OCI-LY1 (cell line): ENCODE data around the gene NAA25.

Source experiments
- H2AFZ ChIP-seq: fragments of 200-600 bp; sonication (generic), shearing (Covaris generic); 2 replicates; pipeline ENCODE4 v1.6.0; 2014; ENCODE audit warnings: antibody characterized with exemption, mild to moderate bottlenecking, low read length
- H3F3A ChIP-seq: fragments of 200-600 bp; sonication (generic), shearing (Covaris generic); 2 replicates; pipeline ENCODE4 v1.6.0; 2014; ENCODE audit warnings: mild to moderate bottlenecking, antibody characterized with exemption, low read length, moderate library complexity; ENCODE audit not compliant: insufficient read depth
- H3K27ac ChIP-seq: fragments of 200-600 bp; sonication (generic); 2 replicates; pipeline ENCODE4 v1.5.1; 2014; ENCODE audit warnings: low read length, mixed run types, mild to moderate bottlenecking, low read depth; ENCODE audit not compliant: poor library complexity, severe bottlenecking
- H3K27me3 ChIP-seq: fragments of 200-600 bp; sonication (generic); 2 replicates; pipeline ENCODE4 v1.6.0; 2014; ENCODE audit warnings: antibody characterized with exemption, mild to moderate bottlenecking, low read length, moderate library complexity; ENCODE audit not compliant: insufficient read depth
- H3K36me3 ChIP-seq: fragments of 200-600 bp; sonication (generic); 2 replicates; pipeline ENCODE4 v1.6.1; 2014; ENCODE audit warnings: mild to moderate bottlenecking, antibody characterized with exemption, low read length, moderate library complexity, mixed read lengths; ENCODE audit not compliant: insufficient read depth
- H3K4me1 ChIP-seq: fragments of 200-600 bp; sonication (generic); 2 replicates; pipeline ENCODE4 v1.5.1; 2014; ENCODE audit warnings: mild to moderate bottlenecking, low read length, moderate library complexity; ENCODE audit not compliant: insufficient read depth, severe bottlenecking
- H3K4me2 ChIP-seq: fragments of 200-600 bp; sonication (generic), shearing (Covaris generic); 2 replicates; pipeline ENCODE4 v1.6.1; 2014; ENCODE audit warnings: low read length
- H3K4me3 ChIP-seq: fragments of 200-600 bp; sonication (generic); 2 replicates; pipeline ENCODE4 v1.5.1; 2014; ENCODE audit warnings: low read length, low read depth, mild to moderate bottlenecking, mixed read lengths; ENCODE audit not compliant: poor library complexity, severe bottlenecking
- H3K79me2 ChIP-seq: fragments of 200-600 bp; shearing (Covaris generic); 2 replicates; pipeline ENCODE4 v1.6.1; 2016; ENCODE audit warnings: mixed run types, low read length, mixed read lengths; ENCODE audit not compliant: insufficient read depth
- H3K9ac ChIP-seq: fragments of 200-600 bp; sonication (generic), shearing (Covaris generic); 2 replicates; pipeline ENCODE4 v1.6.1; 2014; ENCODE audit warnings: mild to moderate bottlenecking, low read length, mixed read lengths
- H3K9me2 ChIP-seq: fragments of 200-600 bp; sonication (generic), shearing (Covaris generic); 2 replicates; pipeline ENCODE4 v1.6.1; 2014; ENCODE audit warnings: low read depth, mild to moderate bottlenecking, low read length, mixed read lengths
- H3K9me3 ChIP-seq: fragments of 200-600 bp; shearing (Covaris generic); 2 replicates; pipeline ENCODE4 v1.6.1; 2014; ENCODE audit warnings: low read length, mixed read lengths
- H4K20me1 ChIP-seq: fragments of 200-600 bp; sonication (generic), shearing (Covaris generic); 2 replicates; pipeline ENCODE4 v1.6.0; 2016; ENCODE audit warnings: mild to moderate bottlenecking, low read length; ENCODE audit not compliant: insufficient read depth
- EZH2 ChIP-seq: fragments of 200-600 bp; sonication (generic), shearing (Covaris generic); IDR thresholded peaks from 2 replicates; pipeline ENCODE4 v1.8.0; 2017; ENCODE audit warnings: borderline replicate concordance, mixed run types, mild to moderate bottlenecking, antibody characterized with exemption, low read length, moderate library complexity, mixed read lengths
- TF ChIP-seq, protein P1 (sequence below): fragments of 200-600 bp; sonication (generic), shearing (Covaris generic); IDR thresholded peaks from 2 replicates; pipeline ENCODE4 v1.5.1; 2017; ENCODE audit warnings: mild to moderate bottlenecking, antibody characterized with exemption, low read length, moderate library complexity, mixed read lengths

Gene NAA25

DNA sequence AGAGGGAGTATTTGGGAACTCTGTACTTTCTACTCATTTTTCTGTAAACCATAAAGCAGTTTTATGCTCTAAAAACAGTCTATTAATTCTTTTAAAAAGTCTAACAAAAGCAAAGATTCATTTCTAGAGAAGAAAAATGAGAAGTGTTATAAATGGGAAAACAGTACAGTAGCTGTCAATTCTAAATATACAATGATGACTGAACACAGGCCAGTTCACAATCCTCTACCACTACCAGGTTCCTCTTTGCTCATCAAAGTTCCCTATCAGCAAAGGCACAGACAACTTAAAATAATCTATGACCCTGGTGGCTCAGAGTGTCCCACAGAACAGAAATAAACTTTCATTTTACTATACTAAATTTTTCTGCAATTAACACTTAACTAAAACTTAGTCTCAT is 12.5 kb downstream of the NAA25 start:
- TF ChIP-seq, protein P1, sequence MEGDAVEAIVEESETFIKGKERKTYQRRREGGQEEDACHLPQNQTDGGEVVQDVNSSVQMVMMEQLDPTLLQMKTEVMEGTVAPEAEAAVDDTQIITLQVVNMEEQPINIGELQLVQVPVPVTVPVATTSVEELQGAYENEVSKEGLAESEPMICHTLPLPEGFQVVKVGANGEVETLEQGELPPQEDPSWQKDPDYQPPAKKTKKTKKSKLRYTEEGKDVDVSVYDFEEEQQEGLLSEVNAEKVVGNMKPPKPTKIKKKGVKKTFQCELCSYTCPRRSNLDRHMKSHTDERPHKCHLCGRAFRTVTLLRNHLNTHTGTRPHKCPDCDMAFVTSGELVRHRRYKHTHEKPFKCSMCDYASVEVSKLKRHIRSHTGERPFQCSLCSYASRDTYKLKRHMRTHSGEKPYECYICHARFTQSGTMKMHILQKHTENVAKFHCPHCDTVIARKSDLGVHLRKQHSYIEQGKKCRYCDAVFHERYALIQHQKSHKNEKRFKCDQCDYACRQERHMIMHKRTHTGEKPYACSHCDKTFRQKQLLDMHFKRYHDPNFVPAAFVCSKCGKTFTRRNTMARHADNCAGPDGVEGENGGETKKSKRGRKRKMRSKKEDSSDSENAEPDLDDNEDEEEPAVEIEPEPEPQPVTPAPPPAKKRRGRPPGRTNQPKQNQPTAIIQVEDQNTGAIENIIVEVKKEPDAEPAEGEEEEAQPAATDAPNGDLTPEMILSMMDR: no peak
- no peak for TF ChIP-seq EZH2
- Histone ChIP-seq H3K4me2 (no peak overlapping the region), H3K9me2 (no peaks in the 10 kb centered on the region), H4K20me1 (no peaks in the 10 kb centered on the region), H2AFZ (no peak overlapping the region), H3K79me2 (peaks cover 73% of the 10 kb centered on the region), H3K4me1 (no peaks in the 10 kb centered on the region), H3K27ac (no peak overlapping the region), H3K9me3 (no peaks in the 10 kb centered on the region), H3K27me3 (no peaks in the 10 kb centered on the region), H3K9ac (no peak overlapping the region), H3F3A (no peaks in the 10 kb centered on the region), H3K4me3 (no peak overlapping the region), H3K36me3 (peaks cover 84% of the 10 kb centered on the region)

DNA sequence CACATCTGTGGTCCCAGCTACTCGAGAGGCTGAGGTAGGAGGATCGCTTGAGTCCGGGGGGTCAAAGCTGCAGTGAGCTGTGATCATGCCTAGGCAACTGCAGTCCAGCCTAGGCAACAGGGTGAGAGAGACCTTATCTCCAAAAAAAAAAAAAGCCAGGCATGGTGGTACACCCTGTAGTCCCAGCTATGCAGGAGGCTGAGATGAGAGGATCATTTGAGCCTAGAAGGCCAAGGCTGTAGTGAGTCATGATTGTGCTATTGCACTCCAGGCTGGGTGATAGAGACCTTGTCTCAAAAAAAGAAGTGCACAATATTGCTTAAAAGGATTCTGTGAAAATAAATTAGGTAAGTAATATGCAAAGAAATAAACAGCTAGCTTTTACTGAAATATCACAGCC is 17.0 kb downstream of the NAA25 start:
- Histone ChIP-seq H3K79me2 (peaks cover 46% of the 10 kb centered on the region), H3K36me3 (peaks cover 87% of the 10 kb centered on the region), H3K4me2 (no peak overlapping the region)

DNA sequence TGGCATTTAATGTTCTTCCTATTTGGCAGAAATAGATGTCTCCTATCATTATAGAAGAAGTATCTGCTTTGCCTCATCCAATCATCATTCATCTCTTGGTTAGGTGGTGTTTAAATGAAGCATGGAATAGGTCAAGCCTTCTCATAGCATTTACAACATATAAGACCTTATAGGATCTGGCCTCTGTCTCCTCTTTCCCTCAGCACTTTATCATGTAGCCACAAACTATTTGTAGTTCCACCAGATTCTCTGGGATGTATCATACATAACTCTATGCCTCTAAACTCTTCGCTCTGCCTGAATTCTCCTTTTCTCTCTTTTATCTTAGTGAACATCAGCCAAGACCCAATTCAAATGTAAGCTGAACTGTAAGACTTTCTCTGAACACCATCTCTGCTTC is 20.7 kb downstream of the NAA25 start:
- H3K4me3 ChIP-seq: no peak overlapping the region
- no peaks in the 10 kb centered on the region for H3K9me3 ChIP-seq
- no peaks in the 10 kb centered on the region for H3K4me1 ChIP-seq
- H3K27ac ChIP-seq: no peak overlapping the region
- H3K79me2 ChIP-seq: peaks cover 9% of the 10 kb centered on the region; the same call in 1 of the 2 replicates
- H3K4me2 ChIP-seq: no peak overlapping the region
- TF ChIP-seq, protein P1: no peak
- TF ChIP-seq EZH2: no peak
- H2AFZ ChIP-seq: no peak overlapping the region
- H3K9me2 ChIP-seq: no peaks in the 10 kb centered on the region
- H3K36me3 ChIP-seq: peaks cover 93% of the 10 kb centered on the region
- H3K27me3 ChIP-seq: no peaks in the 10 kb centered on the region
- no peaks in the 10 kb centered on the region for H4K20me1 ChIP-seq
- H3K9ac ChIP-seq: no peak overlapping the region
- H3F3A ChIP-seq: no peaks in the 10 kb centered on the region; the same call in 1 of the 2 replicates

More for the DNA sequence above, 17.0 kb downstream of the NAA25 start:
- H2AFZ ChIP-seq: no peak overlapping the region
- no peaks in the 10 kb centered on the region; the same call in 1 of the 2 replicates for H3F3A ChIP-seq
- H3K9me3 ChIP-seq: no peaks in the 10 kb centered on the region
- no peaks in the 10 kb centered on the region for H3K4me1 ChIP-seq
- no peaks in the 10 kb centered on the region for H3K27me3 ChIP-seq
- H3K27ac ChIP-seq: no peak overlapping the region
- H3K4me3 ChIP-seq: no peak overlapping the region
- TF ChIP-seq EZH2: no peak
- no peaks in the 10 kb centered on the region for H3K9me2 ChIP-seq
- no peaks in the 10 kb centered on the region for H4K20me1 ChIP-seq
- no peak overlapping the region for H3K9ac ChIP-seq
